Transverse colon (tissue), 4 donors: ENCODE measurements around the gene GAPDHS. TPM values are rescaled to one million over a fixed set of nuclear protein-coding genes. Genes with fewer than 3 reads are reported as not detected.

ENCODE experiments used
- DNase-seq: peaks from one replicate; pipeline ENCODE4 v3.0.0-alpha.2; 2019
- H3K27ac ChIP-seq, 4 donors: fragments of 200-600 bp; sonication (generic); 2 replicates each; pipeline ENCODE4 v1.5.1; 2016 to 2018; ENCODE audit warnings: inconsistent platforms in 4 of 4
- H3K27me3 ChIP-seq: fragments of 200-600 bp; sonication (generic); 2 replicates; pipeline ENCODE4 v1.5.1; 2017; ENCODE audit warnings: inconsistent platforms
- H3K36me3 ChIP-seq, 4 donors: fragments of 200-600 bp; sonication (generic); 2 replicates each; pipeline ENCODE4 v1.5.1; 2017 to 2019; ENCODE audit warnings: inconsistent platforms in 4 of 4
- H3K4me1 ChIP-seq, 4 donors: fragments of 200-600 bp; sonication (generic); 2 replicates each; pipeline ENCODE4 v1.5.1; 2017 to 2020; ENCODE audit warnings: inconsistent platforms in 4 of 4
- H3K4me3 ChIP-seq, 4 donors: fragments of 200-600 bp; sonication (generic); 1 replicate in 1 of 4; 2 replicates in 3 of 4; pipeline versions ENCODE4 v1.5.1 to v1.6.1; 2017 to 2019; ENCODE audit warnings: inconsistent platforms in 4 of 4
- H3K9me3 ChIP-seq, 2 donors: fragments of 200-600 bp; sonication (generic); 2 replicates each; pipeline ENCODE4 v1.5.1; 2017 to 2019; ENCODE audit warnings: inconsistent platforms in 2 of 2
- CTCF ChIP-seq, 5 experiments: fragments of 200-600 bp in 3 of 5; fragments of 450-650 bp in 2 of 5; sonication (generic) in 3 of 5; IDR thresholded peaks; 1 replicate in 2 of 5; 2 replicates in 3 of 5; pipeline ENCODE4 v1.5.1; 2016 to 2017; ENCODE audit warnings: antibody characterized with exemption in 5 of 5, inconsistent platforms in 3 of 5, mild to moderate bottlenecking in 2 of 5, moderate library complexity in 1 of 5
- EP300 ChIP-seq: sonication (generic); formaldehyde crosslinking; IDR thresholded peaks from one replicate; pipeline ENCODE4 v1.6.1; 2017; ENCODE audit warnings: antibody characterized with exemption, low read depth
- POLR2A ChIP-seq: fragments of 450-650 bp; IDR thresholded peaks from one replicate; pipeline ENCODE4 v1.6.1; 2016; ENCODE audit warnings: antibody characterized with exemption, mild to moderate bottlenecking, moderate library complexity
- POLR2AphosphoS5 ChIP-seq, 3 donors: sonication (generic); formaldehyde crosslinking; IDR thresholded peaks; one replicate each; pipeline ENCODE4 v1.6.1; 2016; ENCODE audit warnings: antibody characterized with exemption in 3 of 3
- WGBS, 2 donors: methylation state at CpG; one replicate each; pipeline ENCODE4 v1.1.5; 2018; ENCODE audit warnings: low coverage in 1 of 2; 5-methylcytosine and 5-hydroxymethylcytosine counted together
- in situ Hi-C, 4 donors: fragments of 200-750 bp; cut with MboI; loops; one replicate each; pipeline versions ENCODE4 v1.15.0 to v1.15.1; 2017; ENCODE audit warnings: low sequenced_read_pairs in 3 of 4, low pct_ligation_motif_present in 1 of 4, low pct_unique_long_range_greater_than_20kb in 1 of 4
- intact Hi-C: fragments of 100-400 bp; cut with DNase I; formaldehyde crosslinking; loops from one replicate; pipeline ENCODE4 v1.15.1; 2023; ENCODE audit warnings: low total_unique reads
- total RNA-seq, 4 donors: library from RNA; depleted of rRNA; stranded (reverse); fragments of >200 nt; gene quantifications; one replicate each; pipeline ENCODE4 v1.1.0, GENCODE V29; 2016

The GAPDHS gene
- not detected for total RNA-seq

GRCh38 chr19:35533201-35533821 is at the start of gene GAPDHS:
TSS of gene GAPDHS (plus strand) at chr19:35533456. CDS start at chr19:35533528, 72 bp downstream.
- 38 to 54% methylated on average over 2 to 39 of the region's 39 CpGs for WGBS, 2 donors
- no peak within 1 kb of the TSS for H3K27ac ChIP-seq
- peaks cover 0 to 9% (median 3%) of the 10 kb centered on the region in 4 donors for H3K4me1 ChIP-seq
- intact Hi-C loops: no loop called here
- TF ChIP-seq POLR2AphosphoS5 (IDR thresholded peaks at IDR 0.05) (no peak), POLR2A (no peak), EP300 (no peak), CTCF (IDR thresholded peaks at IDR 0.05) (no peak)
- in situ Hi-C loops: no loop called here
- DNase-seq: no peak
- H3K9me3 ChIP-seq: no peaks in the 10 kb centered on the region
- H3K27me3 ChIP-seq: peaks cover 68% of the 10 kb centered on the region
- H3K36me3 ChIP-seq: no peaks in the 10 kb centered on the region
- H3K4me3 ChIP-seq: no peak within 1 kb of the TSS

- WGBS, 2 donors: 80 to 88% methylated on average over 1 to 7 of the region's 7 CpGs
These were observed 48.8 kb upstream of the GAPDHS start for GRCh38 chr19:35484252-35485036.

GRCh38 chr19:35486268-35486708 is 47.0 kb upstream of the GAPDHS start:
- in situ Hi-C loops: no loop called here
- 44 to 68% methylated on average over 2 to 3 of the region's 3 CpGs for WGBS, 2 donors
- H3K36me3 ChIP-seq: no peaks in the 10 kb centered on the region
- H3K27ac ChIP-seq: no peak overlapping the region
- no peak for TF ChIP-seq EP300
- TF ChIP-seq POLR2A: no peak
- no peak for TF ChIP-seq POLR2AphosphoS5 (IDR thresholded peaks at IDR 0.05)
- TF ChIP-seq CTCF (IDR thresholded peaks at IDR 0.05): no peak
- H3K4me1 ChIP-seq: no peaks in the 10 kb centered on the region
- no peaks in the 10 kb centered on the region for H3K27me3 ChIP-seq
- H3K9me3 ChIP-seq: no peaks in the 10 kb centered on the region
- intact Hi-C loops: no loop called here
- DNase-seq: no peak
- no peak overlapping the region for H3K4me3 ChIP-seq

More at GRCh38 chr19:35484252-35485036, 48.8 kb upstream of the GAPDHS start:
- no peak overlapping the region for H3K4me3 ChIP-seq
- intact Hi-C loops: no loop called here
- no peaks in the 10 kb centered on the region for H3K36me3 ChIP-seq
- H3K4me1 ChIP-seq: no peaks in the 10 kb centered on the region
- no peak for DNase-seq
- no peaks in the 10 kb centered on the region for H3K27me3 ChIP-seq
- H3K9me3 ChIP-seq: no peaks in the 10 kb centered on the region
- in situ Hi-C loops: no loop called here
- H3K27ac ChIP-seq: no peak overlapping the region
- TF ChIP-seq CTCF (IDR thresholded peaks at IDR 0.05) (no peak), EP300 (no peak), POLR2A (no peak), POLR2AphosphoS5 (IDR thresholded peaks at IDR 0.05) (no peak)

- intact Hi-C loops: no loop called here
- no peak for DNase-seq
- no peaks in the 10 kb centered on the region for H3K27me3 ChIP-seq
- TF ChIP-seq EP300 (no peak), POLR2AphosphoS5 (IDR thresholded peaks at IDR 0.05) (no peak), CTCF (IDR thresholded peaks at IDR 0.05) (no peak), POLR2A (no peak)
- H3K27ac ChIP-seq: no peak overlapping the region
- no peak overlapping the region for H3K4me3 ChIP-seq
- H3K9me3 ChIP-seq: no peaks in the 10 kb centered on the region
- H3K36me3 ChIP-seq: no peaks in the 10 kb centered on the region
- no peaks in the 10 kb centered on the region for H3K4me1 ChIP-seq
- WGBS, 2 donors: 90% methylated on average over 1 to 10 of the region's 10 CpGs
- in situ Hi-C loops: no loop called here
These were observed 45.5 kb upstream of the GAPDHS start for GRCh38 chr19:35487656-35488182.
